NCI-H2227 (cell line): ENCODE results near the gene ZNF697.
"Not testable (repeated sequence)": the region's sequence is repeated elsewhere in the genome, so short reads cannot be mapped to it uniquely, and the experiment has no call there.

ENCODE experiments used
- DNase-seq: peaks from one replicate; lab custom pipeline; 2025; ENCODE audit not compliant: unreplicated experiment; lab: John Stamatoyannopoulos, UW

ZNF697 gene

DNA sequence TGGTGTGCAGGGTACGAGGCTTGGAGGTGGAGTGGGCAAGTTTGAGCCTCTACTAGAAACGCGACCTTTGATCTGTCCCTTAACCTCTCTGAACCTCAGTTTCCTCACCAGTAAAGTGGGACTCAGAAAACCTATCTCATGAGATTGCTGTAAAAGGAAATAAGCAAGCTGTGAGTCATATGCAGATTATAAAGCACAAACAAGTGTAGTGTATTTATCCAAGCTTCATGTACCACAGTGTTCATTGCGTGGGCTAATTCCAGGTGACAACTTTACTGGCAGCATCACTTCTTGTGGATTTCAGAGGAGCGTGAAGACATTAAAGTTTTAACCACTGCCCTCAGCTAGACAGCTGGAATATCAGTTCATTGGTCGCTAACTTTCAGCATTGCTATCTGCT lies 44.4 kb downstream of the ZNF697 start:
- no peak for DNase-seq

- not testable (repeated sequence) for DNase-seq
These were observed 44.8 kb downstream of the ZNF697 start for GRCh38 chr1:119603241-119603640.

DNA sequence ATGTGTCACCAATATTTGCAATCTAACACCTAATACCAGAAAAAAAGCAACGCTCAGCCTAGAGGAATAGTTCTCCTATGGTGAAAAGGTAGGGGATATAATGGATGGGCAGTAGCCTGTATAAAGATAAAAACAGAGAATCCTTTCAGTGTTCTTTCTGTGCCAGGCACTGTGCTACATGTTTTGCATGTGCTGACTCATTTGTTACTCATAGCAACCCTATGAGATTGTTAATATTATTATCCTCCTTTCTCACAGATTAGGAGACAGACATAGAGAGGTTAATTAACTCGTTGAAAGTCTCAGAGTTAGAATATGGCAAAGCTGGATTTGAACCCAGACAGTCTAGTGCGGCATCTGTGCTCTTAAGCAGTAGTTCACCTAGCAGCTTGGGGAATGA lies 45.3 kb downstream of the ZNF697 start:
- not testable (repeated sequence) for DNase-seq

DNA sequence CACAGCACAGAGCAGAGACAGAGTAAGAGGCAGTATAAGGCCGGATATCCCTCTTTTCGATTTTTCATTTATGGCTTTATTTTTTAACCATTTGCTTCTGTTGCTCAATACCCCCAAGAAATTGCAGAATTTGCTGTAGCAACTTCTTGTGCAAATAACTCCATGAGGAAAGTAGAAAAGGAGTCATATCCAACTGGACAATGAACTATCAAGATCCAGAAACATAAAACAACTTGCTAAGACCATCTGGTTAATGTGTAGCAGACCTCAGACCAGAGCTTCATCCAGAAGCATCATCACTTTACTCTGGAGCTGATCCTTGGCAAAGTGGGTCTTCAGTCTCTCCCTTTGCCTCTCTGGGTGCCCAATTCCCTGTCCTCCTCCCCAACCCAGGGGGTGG lies 45.9 kb downstream of the ZNF697 start:
- no peak for DNase-seq

DNA sequence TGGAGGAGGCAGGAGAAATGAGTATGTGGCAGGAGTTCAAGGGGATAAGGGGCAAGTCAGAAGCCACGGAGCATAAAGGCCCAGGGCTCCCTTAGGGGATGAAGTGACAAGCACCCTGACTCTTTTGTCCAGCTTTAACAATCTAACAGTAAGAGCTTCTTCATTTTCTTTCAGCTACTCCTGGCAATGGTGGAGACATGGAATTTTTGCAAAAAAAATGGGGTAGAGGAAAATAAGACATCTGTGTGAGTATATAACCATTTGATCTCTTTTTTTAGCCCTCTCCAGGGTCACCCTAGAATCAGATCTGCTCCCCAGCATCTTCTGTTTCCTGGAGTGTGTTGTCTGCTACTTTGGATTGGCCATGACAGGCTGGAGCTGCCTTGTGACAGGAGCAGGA lies 47.1 kb downstream of the ZNF697 start:
- no peak for DNase-seq

DNA sequence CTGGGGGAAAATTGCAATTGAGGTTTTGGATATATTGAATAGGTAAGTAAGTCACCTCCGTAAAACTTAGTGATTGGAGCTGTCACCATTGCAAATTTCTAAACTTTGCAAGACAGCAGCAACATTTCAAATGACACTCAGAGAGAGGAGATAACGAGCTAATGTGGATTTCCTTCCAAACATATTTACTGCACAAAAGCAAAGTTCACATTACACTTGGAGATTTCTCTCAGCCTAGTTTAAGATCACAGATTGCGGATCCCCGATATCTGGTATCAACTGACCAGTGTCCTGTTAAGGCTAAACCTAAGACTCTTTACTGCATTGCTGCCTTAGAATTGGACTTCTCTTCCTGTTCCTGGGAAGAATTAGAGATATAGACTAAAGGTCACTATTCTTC lies 47.5 kb downstream of the ZNF697 start:
- DNase-seq, result no peak

DNA sequence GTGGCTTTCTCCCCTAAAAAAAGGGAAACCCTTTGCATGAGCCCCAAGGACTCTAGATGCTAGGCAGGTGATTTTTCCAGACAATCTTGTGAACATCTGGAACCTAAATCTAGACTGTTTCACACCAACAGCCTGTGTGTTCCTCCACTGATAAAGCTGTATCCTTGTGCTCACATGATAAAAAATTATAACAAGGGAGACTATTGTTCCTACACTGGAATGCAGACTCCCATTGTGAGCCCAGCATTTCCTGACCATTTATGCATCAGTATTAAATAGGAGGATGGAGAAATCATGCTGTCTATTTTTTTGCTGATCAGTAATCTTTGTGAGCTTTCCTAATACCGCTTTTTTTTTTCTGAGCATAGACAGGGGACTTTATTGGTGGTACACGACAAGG lies 52.5 kb downstream of the ZNF697 start:
- DNase-seq, result no peak

- DNase-seq, result no peak
These were observed 52.9 kb downstream of the ZNF697 start for GRCh38 chr1:119595168-119595567.

DNA sequence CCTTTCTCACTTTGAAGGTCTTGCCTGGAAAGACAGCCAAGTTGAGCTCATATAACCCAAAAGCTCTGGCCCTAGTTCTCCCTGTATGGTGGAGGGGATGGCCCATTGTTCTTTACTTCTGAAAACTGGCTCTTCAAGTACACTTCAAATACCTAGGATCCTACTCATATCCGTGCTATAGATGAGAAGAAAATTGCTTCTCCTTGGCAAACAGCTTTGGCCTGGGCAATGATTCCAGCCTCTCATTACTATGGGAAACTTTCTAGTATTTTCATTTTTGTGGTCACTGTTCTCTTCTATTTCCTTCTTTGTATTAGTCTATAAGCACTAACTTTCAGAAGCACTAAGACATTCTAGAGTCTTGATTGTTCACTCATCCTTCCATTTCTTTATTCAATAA lies 53.7 kb downstream of the ZNF697 start:
- DNase-seq, result no peak

DNA sequence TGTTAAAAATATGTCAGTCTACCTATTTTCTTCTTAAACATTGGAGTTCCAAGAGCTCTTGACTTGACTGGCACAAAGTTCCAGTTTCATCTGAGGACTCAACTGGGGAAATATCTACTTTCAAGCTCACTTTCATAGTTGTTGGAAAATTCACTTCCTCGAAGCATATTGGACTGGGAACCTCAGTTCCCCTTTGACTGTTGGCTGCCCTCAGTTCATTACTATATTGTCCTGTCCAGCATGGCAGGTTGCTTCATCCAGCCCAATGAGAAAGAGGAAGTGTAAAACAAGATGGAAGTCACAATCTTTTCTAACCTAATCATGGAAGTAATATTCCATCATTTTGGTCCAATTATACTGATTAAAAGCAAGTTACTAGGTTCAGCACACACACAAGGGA lies 54.3 kb downstream of the ZNF697 start:
- DNase-seq, result no peak

- DNase-seq, result no peak
These were observed 57.7 kb downstream of the ZNF697 start for GRCh38 chr1:119590393-119590792.

DNA sequence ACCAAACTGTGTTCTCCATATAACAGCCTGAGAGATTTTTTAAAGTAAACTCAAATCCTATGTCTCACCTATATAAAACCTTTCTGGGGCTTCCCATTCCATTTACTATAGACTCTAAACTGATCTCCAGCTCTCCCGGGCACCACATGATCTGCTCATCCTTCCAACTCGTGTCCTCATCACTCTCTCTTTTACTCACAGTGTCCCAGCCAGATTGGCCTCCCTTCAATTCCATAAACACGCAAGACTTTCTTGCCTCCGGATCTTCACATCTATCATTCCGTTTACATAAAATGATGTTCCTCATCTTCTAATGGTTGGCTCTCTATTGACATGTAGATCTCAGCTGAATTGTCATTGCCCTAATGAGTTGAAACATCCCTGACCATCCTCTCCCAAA lies 59.4 kb downstream of the ZNF697 start:
- no peak for DNase-seq

GRCh38 chr1:119587341-119587740 lies 60.7 kb downstream of the ZNF697 start:
- DNase-seq, result peak; percentile 85

GRCh38 chr1:119585801-119586200 lies 62.3 kb downstream of the ZNF697 start:
- not testable (repeated sequence) for DNase-seq

DNA sequence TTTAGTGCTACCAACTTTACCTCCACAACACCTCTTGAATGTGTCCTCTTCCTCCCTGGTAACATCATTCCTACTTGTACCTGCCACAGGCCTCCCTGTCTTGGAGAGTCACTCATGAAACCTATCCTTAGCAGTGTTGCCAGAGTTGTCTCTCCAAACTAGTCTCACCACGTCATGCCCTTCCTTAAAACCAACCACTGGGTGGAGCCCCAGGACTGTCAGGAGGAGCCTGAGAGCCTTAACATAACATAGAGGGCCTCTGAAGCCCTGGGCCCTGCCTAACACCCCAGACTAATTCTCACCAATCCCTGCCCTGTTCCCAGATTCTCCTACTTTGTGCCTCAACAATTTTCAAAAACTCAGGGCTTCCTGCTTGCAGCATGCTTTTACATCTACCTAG lies 65.3 kb downstream of the ZNF697 start:
- DNase-seq, result peak; percentile 65

- not testable (repeated sequence) for DNase-seq
These were observed 67.0 kb downstream of the ZNF697 start for GRCh38 chr1:119581076-119581475.

GRCh38 chr1:119573886-119574285 lies 74.2 kb downstream of the ZNF697 start:
- no peak for DNase-seq

GRCh38 chr1:119569930-119570622 lies 78.0 kb downstream of the ZNF697 start:
- DNase-seq, result not testable (repeated sequence)
